ENCODE data around the gene TMEM125.

TMEM125 gene

GRCh38 chr1:43233631-43234030 is 36.2 kb upstream of the TMEM125 start:
- no peak overlapping the region for H3K4me3 ChIP-seq (ENCODE audit: low read depth in 1 of 5, low read length in 5 of 5)
- no peak overlapping the region for H3K27ac ChIP-seq (ENCODE audit: low read depth, low read length)
- H3K27me3 ChIP-seq (ENCODE audit: control insufficient read depth in 5 of 5, insufficient read depth in 4 of 5, low read length in 5 of 5) = no peaks in the 10 kb centered on the region
- H3K36me3 ChIP-seq (ENCODE audit: control insufficient read depth in 5 of 5, insufficient read depth in 5 of 5, low read length in 5 of 5) = no peaks in the 10 kb centered on the region
- no peaks in the 10 kb centered on the region for H3K9me3 ChIP-seq (ENCODE audit: control insufficient read depth in 5 of 5, low read length in 5 of 5)
- H3K4me1 ChIP-seq (ENCODE audit: control insufficient read depth in 5 of 5, insufficient read depth in 5 of 5, low read length in 5 of 5) = peaks cover 1 to 62% (median 49%) of the 10 kb centered on the region in 5 donors
- no peak overlapping the region for H3K9ac ChIP-seq (ENCODE audit: low read length in 5 of 5)

- Histone ChIP-seq H3K4me1 (ENCODE audit: control insufficient read depth in 5 of 5, insufficient read depth in 5 of 5, low read length in 5 of 5) (peaks cover 1 to 65% (median 49%) of the 10 kb centered on the region in 5 donors), H3K9me3 (ENCODE audit: control insufficient read depth in 5 of 5, low read length in 5 of 5) (no peaks in the 10 kb centered on the region), H3K27ac (ENCODE audit: low read depth, low read length) (no peak overlapping the region), H3K4me3 (ENCODE audit: low read depth in 1 of 5, low read length in 5 of 5) (no peak overlapping the region), H3K9ac (ENCODE audit: low read length in 5 of 5) (no peak overlapping the region), H3K36me3 (ENCODE audit: control insufficient read depth in 5 of 5, insufficient read depth in 5 of 5, low read length in 5 of 5) (no peaks in the 10 kb centered on the region), H3K27me3 (ENCODE audit: control insufficient read depth in 5 of 5, insufficient read depth in 4 of 5, low read length in 5 of 5) (no peaks in the 10 kb centered on the region)
These were observed 35.5 kb upstream of the TMEM125 start for GRCh38 chr1:43234267-43234666.

GRCh38 chr1:43235040-43235439 is 34.7 kb upstream of the TMEM125 start:
- H3K4me1 ChIP-seq (ENCODE audit: control insufficient read depth in 5 of 5, insufficient read depth in 5 of 5, low read length in 5 of 5) = peaks cover 1 to 59% (median 42%) of the 10 kb centered on the region in 5 donors
- peak overlapping the region in 2 of 5 donors; percentile 21 to 27 for H3K9ac ChIP-seq (ENCODE audit: low read length in 5 of 5)
- peak overlapping the region; percentile 28 for H3K27ac ChIP-seq (ENCODE audit: low read depth, low read length)
- no peaks in the 10 kb centered on the region for H3K9me3 ChIP-seq (ENCODE audit: control insufficient read depth in 5 of 5, low read length in 5 of 5)
- H3K36me3 ChIP-seq (ENCODE audit: control insufficient read depth in 5 of 5, insufficient read depth in 5 of 5, low read length in 5 of 5) = no peaks in the 10 kb centered on the region
- no peaks in the 10 kb centered on the region for H3K27me3 ChIP-seq (ENCODE audit: control insufficient read depth in 5 of 5, insufficient read depth in 4 of 5, low read length in 5 of 5)
- H3K4me3 ChIP-seq (ENCODE audit: low read depth in 1 of 5, low read length in 5 of 5) = no peak overlapping the region

- Histone ChIP-seq H3K27ac (ENCODE audit: low read depth, low read length) (peak overlapping the region; percentile 28), H3K4me1 (ENCODE audit: control insufficient read depth in 5 of 5, insufficient read depth in 5 of 5, low read length in 5 of 5) (peaks cover 1 to 54% (median 37%) of the 10 kb centered on the region in 5 donors), H3K27me3 (ENCODE audit: control insufficient read depth in 5 of 5, insufficient read depth in 4 of 5, low read length in 5 of 5) (no peaks in the 10 kb centered on the region), H3K9ac (ENCODE audit: low read length in 5 of 5) (peak overlapping the region in 2 of 5 donors; percentile 6 to 27), H3K36me3 (ENCODE audit: control insufficient read depth in 5 of 5, insufficient read depth in 5 of 5, low read length in 5 of 5) (no peaks in the 10 kb centered on the region), H3K9me3 (ENCODE audit: control insufficient read depth in 5 of 5, low read length in 5 of 5) (no peaks in the 10 kb centered on the region), H3K4me3 (ENCODE audit: low read depth in 1 of 5, low read length in 5 of 5) (no peak overlapping the region)
These were observed 34.2 kb upstream of the TMEM125 start for GRCh38 chr1:43235451-43236121.

- Histone ChIP-seq H3K9me3 (ENCODE audit: control insufficient read depth in 5 of 5, low read length in 5 of 5) (no peaks in the 10 kb centered on the region), H3K27ac (ENCODE audit: low read depth, low read length) (no peak overlapping the region), H3K4me1 (ENCODE audit: control insufficient read depth in 5 of 5, insufficient read depth in 5 of 5, low read length in 5 of 5) (peaks cover 1 to 48% (median 31%) of the 10 kb centered on the region in 5 donors), H3K36me3 (ENCODE audit: control insufficient read depth in 5 of 5, insufficient read depth in 5 of 5, low read length in 5 of 5) (no peaks in the 10 kb centered on the region), H3K4me3 (ENCODE audit: low read depth in 1 of 5, low read length in 5 of 5) (no peak overlapping the region), H3K9ac (ENCODE audit: low read length in 5 of 5) (no peak overlapping the region), H3K27me3 (ENCODE audit: control insufficient read depth in 5 of 5, insufficient read depth in 4 of 5, low read length in 5 of 5) (no peaks in the 10 kb centered on the region)
These were observed 32.7 kb upstream of the TMEM125 start for GRCh38 chr1:43237121-43237520.

- no peak overlapping the region for H3K9ac ChIP-seq (ENCODE audit: low read length in 5 of 5)
- H3K36me3 ChIP-seq (ENCODE audit: control insufficient read depth in 5 of 5, insufficient read depth in 5 of 5, low read length in 5 of 5) = no peaks in the 10 kb centered on the region
- no peaks in the 10 kb centered on the region for H3K27me3 ChIP-seq (ENCODE audit: control insufficient read depth in 5 of 5, insufficient read depth in 4 of 5, low read length in 5 of 5)
- H3K4me1 ChIP-seq (ENCODE audit: control insufficient read depth in 5 of 5, insufficient read depth in 5 of 5, low read length in 5 of 5) = peaks cover 1 to 39% (median 27%) of the 10 kb centered on the region in 5 donors
- H3K27ac ChIP-seq (ENCODE audit: low read depth, low read length) = no peak overlapping the region
- no peaks in the 10 kb centered on the region for H3K9me3 ChIP-seq (ENCODE audit: control insufficient read depth in 5 of 5, low read length in 5 of 5)
- H3K4me3 ChIP-seq (ENCODE audit: low read depth in 1 of 5, low read length in 5 of 5) = no peak overlapping the region
These were observed 31.7 kb upstream of the TMEM125 start for GRCh38 chr1:43238085-43238484.

GRCh38 chr1:43238991-43239469 is 30.8 kb upstream of the TMEM125 start:
- Histone ChIP-seq H3K27ac (ENCODE audit: low read depth, low read length) (no peak overlapping the region), H3K36me3 (ENCODE audit: control insufficient read depth in 5 of 5, insufficient read depth in 5 of 5, low read length in 5 of 5) (no peaks in the 10 kb centered on the region), H3K9ac (ENCODE audit: low read length in 5 of 5) (no peak overlapping the region), H3K9me3 (ENCODE audit: control insufficient read depth in 5 of 5, low read length in 5 of 5) (no peaks in the 10 kb centered on the region), H3K4me1 (ENCODE audit: control insufficient read depth in 5 of 5, insufficient read depth in 5 of 5, low read length in 5 of 5) (peaks cover 1 to 34% (median 23%) of the 10 kb centered on the region in 5 donors), H3K4me3 (ENCODE audit: low read depth in 1 of 5, low read length in 5 of 5) (no peak overlapping the region), H3K27me3 (ENCODE audit: control insufficient read depth in 5 of 5, insufficient read depth in 4 of 5, low read length in 5 of 5) (no peaks in the 10 kb centered on the region)

- no peaks in the 10 kb centered on the region for H3K27me3 ChIP-seq (ENCODE audit: control insufficient read depth in 5 of 5, insufficient read depth in 4 of 5, low read length in 5 of 5)
- H3K9me3 ChIP-seq (ENCODE audit: control insufficient read depth in 5 of 5, low read length in 5 of 5) = no peaks in the 10 kb centered on the region
- no peak overlapping the region for H3K9ac ChIP-seq (ENCODE audit: low read length in 5 of 5)
- H3K36me3 ChIP-seq (ENCODE audit: control insufficient read depth in 5 of 5, insufficient read depth in 5 of 5, low read length in 5 of 5) = no peaks in the 10 kb centered on the region
- peaks cover 1 to 34% (median 23%) of the 10 kb centered on the region in 5 donors for H3K4me1 ChIP-seq (ENCODE audit: control insufficient read depth in 5 of 5, insufficient read depth in 5 of 5, low read length in 5 of 5)
- H3K4me3 ChIP-seq (ENCODE audit: low read depth in 1 of 5, low read length in 5 of 5) = no peak overlapping the region
- no peak overlapping the region for H3K27ac ChIP-seq (ENCODE audit: low read depth, low read length)
These were observed 30.3 kb upstream of the TMEM125 start for GRCh38 chr1:43239484-43239883.

- no peaks in the 10 kb centered on the region for H3K36me3 ChIP-seq (ENCODE audit: control insufficient read depth in 5 of 5, insufficient read depth in 5 of 5, low read length in 5 of 5)
- H3K4me3 ChIP-seq (ENCODE audit: low read depth in 1 of 5, low read length in 5 of 5) = no peak overlapping the region
- H3K9ac ChIP-seq (ENCODE audit: low read length in 5 of 5) = no peak overlapping the region
- peaks cover 0 to 22% (median 16%) of the 10 kb centered on the region in 5 donors for H3K4me1 ChIP-seq (ENCODE audit: control insufficient read depth in 5 of 5, insufficient read depth in 5 of 5, low read length in 5 of 5)
- H3K9me3 ChIP-seq (ENCODE audit: control insufficient read depth in 5 of 5, low read length in 5 of 5) = no peaks in the 10 kb centered on the region
- H3K27me3 ChIP-seq (ENCODE audit: control insufficient read depth in 5 of 5, insufficient read depth in 4 of 5, low read length in 5 of 5) = no peaks in the 10 kb centered on the region
- no peak overlapping the region for H3K27ac ChIP-seq (ENCODE audit: low read depth, low read length)
These were observed 28.4 kb upstream of the TMEM125 start for GRCh38 chr1:43241413-43241836.

- Histone ChIP-seq H3K27ac (ENCODE audit: low read depth, low read length) (no peak overlapping the region), H3K9me3 (ENCODE audit: control insufficient read depth in 5 of 5, low read length in 5 of 5) (peaks cover 0 to 10% (median 0%) of the 10 kb centered on the region in 5 donors), H3K4me3 (ENCODE audit: low read depth in 1 of 5, low read length in 5 of 5) (no peak overlapping the region)
These were observed 26.5 kb upstream of the TMEM125 start for GRCh38 chr1:43243299-43243698.

More at GRCh38 chr1:43243299-43243698, 26.5 kb upstream of the TMEM125 start:
- Histone ChIP-seq H3K9ac (ENCODE audit: low read length in 5 of 5) (no peak overlapping the region), H3K27me3 (ENCODE audit: control insufficient read depth in 5 of 5, insufficient read depth in 4 of 5, low read length in 5 of 5) (no peaks in the 10 kb centered on the region), H3K36me3 (ENCODE audit: control insufficient read depth in 5 of 5, insufficient read depth in 5 of 5, low read length in 5 of 5) (no peaks in the 10 kb centered on the region), H3K4me1 (ENCODE audit: control insufficient read depth in 5 of 5, insufficient read depth in 5 of 5, low read length in 5 of 5) (peaks cover 0 to 17% (median 11%) of the 10 kb centered on the region in 5 donors)

All from subcutaneous abdominal adipose tissue (tissue), 5 donors.